Naive thymus-derived CD4-positive, alpha-beta T cell (primary cell): ENCODE results near the gene PAX5. TPM values are rescaled to one million over a fixed set of nuclear protein-coding genes. Genes with fewer than 3 reads are reported as not detected.

Source experiments
- ATAC-seq: fragments of 150-1000 bp; cut with Tn5 transposase; 2 replicates; pipeline ENCODE4 v1.10.0; 2021; ENCODE audit warnings: mild to moderate bottlenecking, moderate library complexity
- CTCF ChIA-PET: fragments of 350-600 bp; sonication (Branson Sonifier 250); formaldehyde crosslinking; loops from one replicate; lab custom pipeline; 2021; ENCODE audit warnings: antibody characterized with exemption; lab: Charles Lee
- POLR2A ChIA-PET: fragments of 350-600 bp; sonication (Branson Sonifier 250); formaldehyde crosslinking; loops from one replicate; lab custom pipeline; 2021; ENCODE audit warnings: antibody characterized with exemption, inconsistent platforms; lab: Charles Lee
- DNase-seq, 9 donors: peaks; one replicate each; pipeline versions ENCODE4 v3.0.0 to v3.0.0-alpha.2; 2020 to 2022; ENCODE audit warnings: mixed read lengths in 1 of 9
- H3K27ac ChIP-seq: one replicate; pipeline ENCODE4 v1.7.0; 2013; ENCODE audit warnings: mild to moderate bottlenecking, low read depth, low read length, moderate library complexity
- H3K27me3 ChIP-seq, 2 donors: one replicate each; pipeline ENCODE4 v1.7.0; 2013; ENCODE audit warnings: low read length in 2 of 2, mild to moderate bottlenecking in 2 of 2, moderate library complexity in 2 of 2; ENCODE audit not compliant: control insufficient read depth in 2 of 2, insufficient read depth in 2 of 2
- H3K36me3 ChIP-seq, 3 experiments: 1 replicate in 2 of 3; 2 replicates in 1 of 3; pipeline ENCODE4 v1.7.0; 2013; ENCODE audit warnings: low read length in 3 of 3, mild to moderate bottlenecking in 3 of 3, moderate library complexity in 1 of 3; ENCODE audit not compliant: insufficient read depth in 3 of 3, control insufficient read depth in 2 of 3
- H3K4me1 ChIP-seq, 2 donors: one replicate each; pipeline ENCODE4 v1.7.0; 2013; ENCODE audit warnings: low read length in 2 of 2, mild to moderate bottlenecking in 2 of 2, moderate library complexity in 1 of 2; ENCODE audit not compliant: control insufficient read depth in 2 of 2, insufficient read depth in 2 of 2
- H3K4me3 ChIP-seq: 2 replicates; pipeline ENCODE4 v1.7.0; 2013; ENCODE audit warnings: mild to moderate bottlenecking, low read length
- H3K9me3 ChIP-seq, 3 experiments: 1 replicate in 2 of 3; 2 replicates in 1 of 3; pipeline ENCODE4 v1.7.0; 2013; ENCODE audit warnings: low read length in 3 of 3; ENCODE audit not compliant: control insufficient read depth in 2 of 3
- H3K27ac Mint-ChIP-seq, 9 donors: one replicate each; pipeline ENCODE4 v1.8.0; 2020 to 2022; ENCODE audit warnings: mixed read lengths in 9 of 9, mild to moderate bottlenecking in 8 of 9, moderate library complexity in 5 of 9, inconsistent platforms in 2 of 9
- H3K27me3 Mint-ChIP-seq, 5 donors: one replicate each; pipeline ENCODE4 v1.8.0; 2021 to 2022; ENCODE audit warnings: mixed read lengths in 5 of 5, mild to moderate bottlenecking in 1 of 5
- H3K36me3 Mint-ChIP-seq, 5 donors: one replicate each; pipeline ENCODE4 v1.8.0; 2020 to 2022; ENCODE audit warnings: mixed read lengths in 5 of 5, mild to moderate bottlenecking in 3 of 5, inconsistent platforms in 1 of 5
- H3K4me1 Mint-ChIP-seq, 7 donors: one replicate each; pipeline ENCODE4 v1.8.0; 2020 to 2022; ENCODE audit warnings: mixed read lengths in 7 of 7, mild to moderate bottlenecking in 3 of 7, inconsistent platforms in 1 of 7
- H3K4me3 Mint-ChIP-seq, 10 donors: one replicate each; pipeline ENCODE4 v1.8.0; 2020 to 2022; ENCODE audit warnings: mild to moderate bottlenecking in 10 of 10, mixed read lengths in 10 of 10, moderate library complexity in 6 of 10, inconsistent platforms in 2 of 10
- H3K9me3 Mint-ChIP-seq, 11 donors: one replicate each; pipeline ENCODE4 v1.8.0; 2020 to 2022; ENCODE audit warnings: mixed read lengths in 11 of 11, mild to moderate bottlenecking in 4 of 11, inconsistent platforms in 1 of 11, moderate library complexity in 1 of 11
- intact Hi-C, 2 donors: fragments of 100-400 bp; cut with micrococcal nuclease; formaldehyde crosslinking; loops; one replicate each; pipeline ENCODE4 v1.15.1; 2023
- polyA plus RNA-seq, 2 donors: library from polyadenylated mRNA; unstranded; fragments of 300-500 nt; fragmentation: Illumina TruSeq; gene quantifications; one replicate each; pipeline ENCODE4 v1.2.3, GENCODE V29; 2021
- total RNA-seq, 6 experiments: library from RNA in 5 of 6; stranded (reverse) in 5 of 6; gene quantifications; 1 replicate in 5 of 6; 2 replicates in 1 of 6; pipeline ENCODE4 v1.2.3 and lab custom pipeline; 2021 to 2026

PAX5 gene
- total and polyA plus RNA-seq, 7 experiments from 2014 or later = 0.10 to 8.0 (median 0.38) TPM; not detected in 1

- H3K27ac ChIP-seq = no peak overlapping the region
- Mint-ChIP-seq H3K4me3 (no peak overlapping the region), H3K36me3 (peaks cover 0 to 10% (median 6%) of the 10 kb centered on the region in 5 donors), H3K27ac (no peak overlapping the region), H3K9me3 (peaks cover 0 to 17% (median 0%) of the 10 kb centered on the region in 11 donors), H3K27me3 (peaks cover 73 to 91% (median 80%) of the 10 kb centered on the region in 5 donors), H3K4me1 (peaks cover 20 to 43% (median 30%) of the 10 kb centered on the region in 7 donors)
- H3K9me3 ChIP-seq = peaks cover 0 to 4% (median 0%) of the 10 kb centered on the region in 3 experiments
- ATAC-seq = no peak
- H3K4me3 ChIP-seq = no peak overlapping the region
- intact Hi-C loops = loop anchor here (5.0 to 10.0 kb wide), 5 partner anchors 38 to 556 kb away; partner anchors contain the start of genes GRHPR (in 1 of the 2) and TOMM5 (in 1 of the 2)
- H3K4me1 ChIP-seq = peaks cover 16 to 34% of the 10 kb centered on the region in 2 donors
- no peaks in the 10 kb centered on the region for H3K36me3 ChIP-seq
- ChIA-PET POLR2A (interaction anchor here (0.6 kb wide), 1 partner anchor 9 kb away, joined by 4 read pairs; no protein-coding TSS in a partner anchor), CTCF (no interaction called here)
- H3K27me3 ChIP-seq = peaks cover 22 to 57% of the 10 kb centered on the region in 2 donors
- no peak for DNase-seq
Observed at GRCh38 chr9:37038943-37039464, 4.9 kb upstream of the PAX5 start.

GRCh38 chr9:37038302-37038942, 4.4 kb upstream of the PAX5 start:
- no peak overlapping the region for H3K27ac ChIP-seq
- DNase-seq = no peak
- intact Hi-C loops = loop anchor here (5.0 to 10.0 kb wide), 5 partner anchors 39 to 556 kb away; partner anchors contain the start of genes GRHPR (in 1 of the 2) and TOMM5 (in 1 of the 2)

DNA sequence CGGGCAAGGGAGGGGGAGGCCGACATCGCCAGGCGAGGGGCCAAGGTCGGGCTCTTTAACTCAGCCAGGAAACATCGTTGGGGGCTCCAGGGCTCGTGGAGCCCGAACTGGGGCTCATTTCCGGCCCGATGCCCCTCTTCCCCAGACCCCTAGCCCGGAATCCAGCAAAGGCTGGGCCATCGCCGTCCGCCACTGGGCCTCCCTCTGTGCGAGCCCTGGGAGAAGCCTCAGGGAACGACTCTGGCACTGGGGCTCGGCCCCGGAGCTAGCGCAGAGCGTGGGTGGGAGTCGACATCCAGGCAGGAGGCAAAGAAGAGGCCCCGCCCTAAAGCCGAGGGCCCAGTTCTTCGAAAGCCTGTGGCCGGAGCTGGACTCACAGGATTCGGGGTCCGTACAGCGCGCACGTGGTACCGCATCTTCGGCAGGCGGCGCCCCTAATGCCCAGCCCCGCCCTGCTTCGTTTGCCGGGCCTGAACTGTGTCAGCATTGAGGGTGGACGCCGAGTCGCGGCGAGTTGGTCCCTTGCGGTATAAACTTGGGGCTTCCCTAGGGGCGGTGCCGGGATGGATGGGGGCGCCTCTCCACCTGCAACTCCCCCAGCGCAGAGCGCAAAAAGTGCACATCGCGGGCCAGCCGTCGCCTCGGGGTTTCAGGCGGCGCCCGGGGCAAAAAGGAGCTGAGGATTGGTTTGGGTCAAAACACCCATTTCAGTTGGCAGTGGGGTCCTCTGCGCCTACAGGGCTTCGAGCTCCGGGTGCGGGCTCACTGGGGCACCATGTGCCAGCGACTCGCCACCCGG, 3.6 kb upstream of the PAX5 start:
- peak overlapping the region in 3 of 9 donors; percentile 6 to 30 (median 24) for H3K27ac Mint-ChIP-seq
- Histone ChIP-seq H3K27me3 (peaks cover 25 to 60% of the 10 kb centered on the region in 2 donors), H3K36me3 (no peaks in the 10 kb centered on the region), H3K4me1 (peaks cover 16 to 34% of the 10 kb centered on the region in 2 donors), H3K27ac (no peak overlapping the region), H3K4me3 (peak overlapping the region; percentile 49), H3K9me3 (peaks cover 0 to 4% (median 0%) of the 10 kb centered on the region in 3 experiments)
- DNase-seq (peak in 1 of 9 donors; percentile 31), ATAC-seq (peak; percentile 6)
- ChIA-PET POLR2A (interaction anchor here (0.7 to 1.3 kb wide), 4 partner anchors 42 to 243 kb away, joined by 3 to 5 read pairs (median 4); partner anchors contain the start of gene ZCCHC7), CTCF (no interaction called here)
- peak overlapping the region; percentile 76 to 98 (median 88) for H3K4me3 Mint-ChIP-seq
- H3K36me3 Mint-ChIP-seq = peaks cover 0 to 10% (median 7%) of the 10 kb centered on the region in 5 donors
- peaks cover 73 to 93% (median 82%) of the 10 kb centered on the region in 5 donors for H3K27me3 Mint-ChIP-seq
- intact Hi-C loops = loop anchor here (1.0 to 10.0 kb wide), 7 partner anchors 40 to 557 kb away; partner anchors contain the start of genes GRHPR (in 1 of the 2), TOMM5 (in 1 of the 2) and ZCCHC7 (in 1 of the 2)
- peaks cover 0 to 17% (median 0%) of the 10 kb centered on the region in 11 donors for H3K9me3 Mint-ChIP-seq
- peaks cover 21 to 50% (median 36%) of the 10 kb centered on the region in 7 donors for H3K4me1 Mint-ChIP-seq

More at GRCh38 chr9:37038302-37038942, 4.4 kb upstream of the PAX5 start:
- H3K27me3 ChIP-seq = peaks cover 25 to 56% of the 10 kb centered on the region in 2 donors
- H3K9me3 ChIP-seq = peaks cover 0 to 4% (median 0%) of the 10 kb centered on the region in 3 experiments
- ATAC-seq = no peak
- Mint-ChIP-seq H3K27me3 (peaks cover 74 to 90% (median 80%) of the 10 kb centered on the region in 5 donors), H3K27ac (no peak overlapping the region), H3K4me1 (peaks cover 21 to 49% (median 34%) of the 10 kb centered on the region in 7 donors), H3K36me3 (peaks cover 0 to 10% (median 7%) of the 10 kb centered on the region in 5 donors), H3K9me3 (peaks cover 0 to 17% (median 0%) of the 10 kb centered on the region in 11 donors), H3K4me3 (peak overlapping the region; percentile 35 to 98 (median 68))
- H3K36me3 ChIP-seq = no peaks in the 10 kb centered on the region
- ChIA-PET CTCF (no interaction called here), POLR2A (interaction anchor here (0.6 to 1.3 kb wide), 3 partner anchors 9 to 82 kb away, joined by 3 to 5 read pairs (median 4); partner anchors contain the start of gene ZCCHC7)
- H3K4me1 ChIP-seq = peaks cover 16 to 34% of the 10 kb centered on the region in 2 donors
- no peak overlapping the region for H3K4me3 ChIP-seq

DNA sequence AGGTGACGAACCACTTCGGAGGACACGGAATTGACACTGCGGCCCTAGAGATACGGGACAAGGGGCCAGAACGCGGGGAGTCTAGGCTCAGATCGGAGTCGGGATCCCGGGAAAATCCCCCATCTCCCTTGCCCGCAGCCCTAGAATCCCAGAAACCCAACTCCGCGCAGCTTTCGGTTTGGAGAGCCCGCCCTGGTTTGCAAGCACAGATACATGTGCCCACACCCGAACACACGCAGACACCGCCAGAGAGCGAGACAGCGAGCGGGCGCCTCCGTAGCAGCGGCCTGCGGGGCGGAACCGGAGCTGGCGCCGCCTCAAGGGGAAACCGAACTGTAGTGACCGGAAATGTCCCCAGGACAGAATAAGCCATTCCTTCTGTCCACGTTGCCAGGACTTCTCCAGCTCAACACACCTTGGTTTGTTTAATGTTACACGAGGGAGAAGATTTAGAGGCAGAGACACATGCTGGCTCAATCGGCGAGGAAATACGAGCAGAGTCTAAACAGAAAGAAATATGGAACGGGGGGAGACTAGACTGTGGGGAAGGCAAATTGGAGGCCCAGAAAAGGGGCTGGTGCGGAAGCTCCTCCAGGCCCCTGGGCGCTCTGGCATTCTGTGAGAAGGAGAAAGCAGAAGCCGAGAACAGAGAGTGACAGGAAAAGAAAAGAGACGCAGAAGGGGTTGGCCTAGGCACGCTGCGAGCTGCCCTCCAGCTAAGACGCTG, 2.9 kb upstream of the PAX5 start:
- Histone ChIP-seq H3K4me1 (peaks cover 16 to 34% of the 10 kb centered on the region in 2 donors), H3K27me3 (peaks cover 25 to 62% of the 10 kb centered on the region in 2 donors), H3K36me3 (no peaks in the 10 kb centered on the region), H3K4me3 (peak overlapping the region; percentile 49), H3K9me3 (peaks cover 0 to 4% (median 0%) of the 10 kb centered on the region in 3 experiments), H3K27ac (no peak overlapping the region)
- peaks cover 0 to 17% (median 0%) of the 10 kb centered on the region in 11 donors for H3K9me3 Mint-ChIP-seq
- peak; percentile 74 for ATAC-seq
- DNase-seq = peak in 8 of 9 donors; percentile 31 to 55 (median 47)
- intact Hi-C loops = loop anchor here (1.0 to 10.0 kb wide), 8 partner anchors 10 to 558 kb away; partner anchors contain the start of genes GRHPR (in 1 of the 2), TOMM5 (in 1 of the 2) and ZCCHC7 (in 1 of the 2)
- POLR2A ChIA-PET = interaction anchor here (0.6 to 1.3 kb wide), 4 partner anchors 83 to 322 kb away, joined by 3 to 5 read pairs (median 4); partner anchors contain the start of gene ZCCHC7
- peaks cover 21 to 50% (median 36%) of the 10 kb centered on the region in 7 donors for H3K4me1 Mint-ChIP-seq
- H3K4me3 Mint-ChIP-seq = peak overlapping the region; percentile 76 to 98 (median 88)
- H3K27ac Mint-ChIP-seq = peak overlapping the region in 5 of 9 donors; percentile 6 to 75 (median 30)
- H3K27me3 Mint-ChIP-seq = peaks cover 78 to 94% (median 84%) of the 10 kb centered on the region in 5 donors
- peaks cover 0 to 10% (median 7%) of the 10 kb centered on the region in 5 donors for H3K36me3 Mint-ChIP-seq
- CTCF ChIA-PET = no interaction called here

DNA sequence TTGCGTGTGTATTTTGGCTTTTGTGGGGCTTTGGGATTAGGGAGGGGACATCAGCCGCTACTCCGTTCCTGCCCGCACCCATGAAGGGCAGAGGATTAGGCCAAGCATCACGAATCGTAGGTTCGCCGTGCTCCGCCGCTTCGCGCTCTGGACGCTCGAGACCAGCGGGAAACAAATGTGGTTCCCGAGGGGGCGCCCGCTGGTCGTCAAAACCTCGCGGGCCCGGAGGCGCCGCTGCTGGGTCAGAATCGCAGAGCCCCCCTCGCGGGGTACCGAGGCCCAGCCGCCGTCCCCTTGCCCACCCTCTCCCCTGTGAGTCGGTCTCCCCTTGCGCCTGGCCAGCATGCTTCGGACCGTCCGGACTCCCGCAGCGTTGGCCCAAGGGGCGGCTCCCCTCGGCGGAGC, 2.3 kb upstream of the PAX5 start:
- intact Hi-C loops = loop anchor here (1.0 to 10.0 kb wide), 7 partner anchors 9 to 558 kb away; partner anchors contain the start of genes GRHPR (in 1 of the 2) and TOMM5 (in 1 of the 2)
- Histone ChIP-seq H3K9me3 (peaks cover 0 to 4% (median 0%) of the 10 kb centered on the region in 3 experiments), H3K4me1 (peaks cover 16 to 34% of the 10 kb centered on the region in 2 donors), H3K36me3 (no peaks in the 10 kb centered on the region), H3K4me3 (peak overlapping the region; percentile 49), H3K27ac (no peak overlapping the region), H3K27me3 (peaks cover 25 to 62% of the 10 kb centered on the region in 2 donors)
- POLR2A ChIA-PET = interaction anchor here (1.3 kb wide), 1 partner anchor 110 kb away, joined by 4 read pairs; no protein-coding TSS in a partner anchor
- peaks cover 0 to 17% (median 0%) of the 10 kb centered on the region in 11 donors for H3K9me3 Mint-ChIP-seq
- peak overlapping the region in 1 of 9 donors; percentile 43 for H3K27ac Mint-ChIP-seq
- ATAC-seq = no peak
- H3K36me3 Mint-ChIP-seq = peaks cover 0 to 10% (median 7%) of the 10 kb centered on the region in 5 donors
- peak overlapping the region; percentile 76 to 98 (median 88) for H3K4me3 Mint-ChIP-seq
- H3K4me1 Mint-ChIP-seq = peaks cover 21 to 50% (median 36%) of the 10 kb centered on the region in 7 donors
- peaks cover 80 to 94% (median 85%) of the 10 kb centered on the region in 5 donors for H3K27me3 Mint-ChIP-seq
- CTCF ChIA-PET = no interaction called here
- DNase-seq = peak in 1 of 9 donors; percentile 27
